Ascending aorta (tissue), 2 donors: Measurements from ENCODE around the gene SNX10. TPM values are rescaled to one million over a fixed set of nuclear protein-coding genes. Genes with fewer than 3 reads are reported as not detected.

Experiments
- DNase-seq, 2 donors: peaks; one replicate each; pipeline ENCODE4 v3.0.0-alpha.2; 2019; ENCODE audit warnings: low spot score in 2 of 2
- H3K27ac ChIP-seq, 2 donors: fragments of 200-600 bp; sonication (generic); one replicate each; pipeline ENCODE4 v1.5.1; 2016 to 2017; ENCODE audit warnings: mild to moderate bottlenecking in 1 of 2
- H3K27me3 ChIP-seq: fragments of 200-600 bp; sonication (generic); one replicate; pipeline ENCODE4 v1.5.1; 2017
- H3K36me3 ChIP-seq, 2 donors: fragments of 200-600 bp; sonication (generic); one replicate each; pipeline ENCODE4 v1.5.1; 2016
- H3K4me1 ChIP-seq, 2 donors: fragments of 200-600 bp; sonication (generic); one replicate each; pipeline ENCODE4 v1.5.1; 2016 to 2017; ENCODE audit warnings: mild to moderate bottlenecking in 1 of 2
- H3K4me3 ChIP-seq, 2 donors: fragments of 200-600 bp; sonication (generic); one replicate each; pipeline ENCODE4 v1.5.1; 2016 to 2017; ENCODE audit warnings: mild to moderate bottlenecking in 1 of 2
- H3K9me3 ChIP-seq, 2 donors: fragments of 200-600 bp; sonication (generic); one replicate each; pipeline ENCODE4 v1.5.1; 2016
- intact Hi-C: fragments of 100-400 bp; cut with DNase I; formaldehyde crosslinking; loops from one replicate; pipeline ENCODE4 v1.15.1; 2023
- total RNA-seq: library from RNA; depleted of rRNA; stranded (reverse); fragments of >200 nt; gene quantifications from one replicate; pipeline ENCODE4 v1.1.0, GENCODE V29; 2016
- TF ChIP-seq, protein P1 (sequence below), 3 experiments: fragments of 200-600 bp in 2 of 3; fragments of 450-650 bp in 1 of 3; sonication (generic) in 2 of 3; IDR thresholded peaks; one replicate each; pipeline ENCODE4 v1.5.1; 2016 to 2019; ENCODE audit warnings: antibody characterized with exemption in 3 of 3, mild to moderate bottlenecking in 1 of 3, moderate library complexity in 1 of 3

Gene SNX10
- total RNA-seq, 1 donor from 2014 or later: 3.5 TPM

DNA sequence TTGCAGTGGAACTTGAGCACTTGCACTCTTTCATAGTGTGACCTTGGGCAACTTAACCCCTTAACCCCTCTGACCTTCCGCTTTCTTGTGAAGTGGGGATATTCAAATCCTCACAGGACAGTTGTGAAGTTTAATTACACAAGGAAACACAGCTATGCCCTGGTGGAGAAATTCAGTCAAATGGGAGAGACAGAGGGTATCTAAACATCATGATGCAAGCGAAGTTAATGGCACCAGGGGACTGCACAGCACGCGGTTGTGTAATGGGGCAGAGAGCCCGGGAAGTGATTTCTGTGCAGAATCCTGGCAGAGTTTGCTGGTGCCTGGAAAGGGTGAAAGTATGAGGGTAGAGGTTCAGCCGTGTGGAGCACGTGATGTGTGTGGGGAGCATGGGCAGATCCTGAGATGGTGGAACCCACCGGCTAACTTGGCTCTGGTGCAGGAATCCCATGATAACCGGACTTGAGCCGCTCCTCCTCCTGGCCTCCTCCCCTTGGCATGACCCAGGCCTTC is 51.7 kb downstream of the SNX10 start:
- Histone ChIP-seq H3K4me3 (no peak overlapping the region), H3K4me1 (no peaks in the 10 kb centered on the region), H3K27ac (no peak overlapping the region), H3K27me3 (no peaks in the 10 kb centered on the region), H3K36me3 (no peaks in the 10 kb centered on the region), H3K9me3 (no peaks in the 10 kb centered on the region)
- no peak for DNase-seq
- TF ChIP-seq, protein P1, sequence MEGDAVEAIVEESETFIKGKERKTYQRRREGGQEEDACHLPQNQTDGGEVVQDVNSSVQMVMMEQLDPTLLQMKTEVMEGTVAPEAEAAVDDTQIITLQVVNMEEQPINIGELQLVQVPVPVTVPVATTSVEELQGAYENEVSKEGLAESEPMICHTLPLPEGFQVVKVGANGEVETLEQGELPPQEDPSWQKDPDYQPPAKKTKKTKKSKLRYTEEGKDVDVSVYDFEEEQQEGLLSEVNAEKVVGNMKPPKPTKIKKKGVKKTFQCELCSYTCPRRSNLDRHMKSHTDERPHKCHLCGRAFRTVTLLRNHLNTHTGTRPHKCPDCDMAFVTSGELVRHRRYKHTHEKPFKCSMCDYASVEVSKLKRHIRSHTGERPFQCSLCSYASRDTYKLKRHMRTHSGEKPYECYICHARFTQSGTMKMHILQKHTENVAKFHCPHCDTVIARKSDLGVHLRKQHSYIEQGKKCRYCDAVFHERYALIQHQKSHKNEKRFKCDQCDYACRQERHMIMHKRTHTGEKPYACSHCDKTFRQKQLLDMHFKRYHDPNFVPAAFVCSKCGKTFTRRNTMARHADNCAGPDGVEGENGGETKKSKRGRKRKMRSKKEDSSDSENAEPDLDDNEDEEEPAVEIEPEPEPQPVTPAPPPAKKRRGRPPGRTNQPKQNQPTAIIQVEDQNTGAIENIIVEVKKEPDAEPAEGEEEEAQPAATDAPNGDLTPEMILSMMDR (IDR thresholded peaks at IDR 0.05): no peak
- intact Hi-C loops: no loop called here

DNA sequence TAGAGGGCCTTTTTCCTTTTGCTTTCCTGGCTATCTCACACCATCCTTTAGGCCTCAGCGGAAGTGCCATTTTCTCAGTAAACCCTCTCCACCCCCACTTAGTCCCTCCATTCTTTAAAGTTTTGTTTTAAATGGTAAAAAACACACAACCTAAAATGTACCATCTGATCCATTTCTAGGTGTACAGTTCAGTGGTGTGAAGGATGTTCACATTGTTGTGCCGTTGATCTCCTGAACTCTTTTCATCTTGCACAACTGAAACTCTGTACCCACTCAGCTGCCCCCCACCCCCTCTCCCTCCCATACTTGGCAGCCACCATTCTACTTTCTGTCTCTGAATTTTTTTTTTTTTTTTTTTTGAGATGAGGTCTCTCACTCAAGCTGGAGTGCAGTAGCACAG is 52.2 kb downstream of the SNX10 start:
- TF ChIP-seq, protein P1 (IDR thresholded peaks at IDR 0.05): no peak
- intact Hi-C loops: no loop called here
- no peak for DNase-seq
- H3K4me1 ChIP-seq: no peaks in the 10 kb centered on the region
- no peak overlapping the region for H3K4me3 ChIP-seq
- H3K36me3 ChIP-seq: no peaks in the 10 kb centered on the region
- no peaks in the 10 kb centered on the region for H3K27me3 ChIP-seq
- H3K9me3 ChIP-seq: no peaks in the 10 kb centered on the region
- H3K27ac ChIP-seq: no peak overlapping the region

DNA sequence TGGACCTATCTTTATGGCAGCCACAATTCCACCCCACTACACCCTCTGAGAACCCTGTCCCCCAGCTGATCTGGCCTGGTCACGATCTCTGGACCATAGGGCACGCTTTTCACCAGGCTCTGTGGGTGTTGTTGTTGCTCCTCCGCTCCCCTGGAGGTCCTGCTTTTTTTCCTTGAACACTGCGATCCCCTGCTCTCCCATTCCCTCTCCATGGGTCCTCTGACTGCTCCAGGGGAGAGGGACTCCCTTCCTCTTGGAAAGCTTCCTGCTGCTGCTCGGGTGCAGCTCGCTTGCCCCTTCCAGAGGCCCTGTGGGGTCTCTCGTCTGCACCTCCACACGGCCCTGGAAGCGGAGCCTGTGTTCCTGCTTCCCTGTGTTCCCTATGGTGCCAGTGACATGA is 53.5 kb downstream of the SNX10 start:
- Histone ChIP-seq H3K9me3 (no peaks in the 10 kb centered on the region), H3K27me3 (no peaks in the 10 kb centered on the region), H3K36me3 (no peaks in the 10 kb centered on the region), H3K4me3 (no peak overlapping the region), H3K27ac (no peak overlapping the region), H3K4me1 (no peaks in the 10 kb centered on the region)
- DNase-seq: no peak
- intact Hi-C loops: no loop called here
- TF ChIP-seq, protein P1 (IDR thresholded peaks at IDR 0.05): no peak

DNA sequence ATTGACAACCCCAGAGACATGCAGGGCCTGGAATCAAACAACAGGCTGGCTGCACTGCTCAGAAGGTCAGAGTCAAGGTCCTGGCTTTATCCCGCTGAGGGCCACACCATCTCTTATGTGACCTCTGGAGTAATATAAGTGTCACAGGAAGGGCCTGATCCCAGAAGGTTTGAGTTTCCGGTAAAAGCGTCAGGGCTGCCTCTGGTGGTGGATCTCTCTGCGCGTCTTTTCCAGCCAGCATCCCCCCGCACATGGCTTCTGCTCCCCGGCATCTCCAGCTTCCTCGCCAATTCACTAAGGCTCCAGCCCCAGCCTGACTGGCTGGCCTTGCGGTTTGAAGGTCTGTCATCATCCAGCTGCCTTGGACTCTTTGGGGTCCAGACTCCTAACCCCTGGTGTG is 54.2 kb downstream of the SNX10 start:
- DNase-seq: no peak

DNA sequence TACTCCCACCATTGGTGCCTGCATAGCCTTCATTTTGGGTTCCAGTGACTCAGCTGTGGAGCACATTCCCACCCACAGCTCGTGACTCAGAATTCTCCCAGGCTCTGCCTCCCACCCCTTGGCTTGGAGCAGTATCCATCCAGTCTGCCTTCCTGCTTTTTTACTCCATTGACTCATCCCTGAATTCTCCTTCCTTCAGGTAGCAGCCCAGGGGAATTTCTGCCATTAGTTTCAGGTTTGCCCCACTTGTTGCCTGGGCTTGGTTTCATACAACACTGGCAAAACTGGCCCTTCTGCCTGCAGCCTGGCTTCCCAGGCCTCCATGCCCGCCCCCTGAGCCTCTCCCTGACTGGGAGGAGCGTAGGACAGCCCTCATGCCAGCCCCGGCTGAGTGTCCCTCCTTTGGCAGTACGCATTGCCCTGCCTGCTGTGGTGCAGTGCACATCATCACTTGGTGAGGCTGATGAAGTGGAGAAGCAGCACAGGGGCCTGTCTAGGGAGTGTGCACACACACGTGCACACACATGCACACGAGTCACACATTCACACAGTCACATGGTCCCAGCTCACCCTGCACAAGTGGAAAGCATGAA is 55.0 kb downstream of the SNX10 start:
- no peak overlapping the region for H3K27ac ChIP-seq
- DNase-seq: no peak
- intact Hi-C loops: no loop called here
- no peak overlapping the region for H3K4me3 ChIP-seq
- H3K9me3 ChIP-seq: no peaks in the 10 kb centered on the region
- no peaks in the 10 kb centered on the region for H3K27me3 ChIP-seq
- no peaks in the 10 kb centered on the region for H3K36me3 ChIP-seq
- no peaks in the 10 kb centered on the region for H3K4me1 ChIP-seq
- TF ChIP-seq, protein P1 (IDR thresholded peaks at IDR 0.05): no peak

More for the DNA sequence above, 54.2 kb downstream of the SNX10 start:
- H3K27me3 ChIP-seq: no peaks in the 10 kb centered on the region
- no peaks in the 10 kb centered on the region for H3K9me3 ChIP-seq
- intact Hi-C loops: no loop called here
- H3K4me3 ChIP-seq: no peak overlapping the region
- TF ChIP-seq, protein P1 (IDR thresholded peaks at IDR 0.05): no peak
- no peaks in the 10 kb centered on the region for H3K36me3 ChIP-seq
- no peaks in the 10 kb centered on the region for H3K4me1 ChIP-seq
- no peak overlapping the region for H3K27ac ChIP-seq
